Measurements from ENCODE around the gene GAREM2. TPM values are rescaled to one million over a fixed set of nuclear protein-coding genes. Genes with fewer than 3 reads are reported as not detected.

Gene GAREM2
- polyA plus RNA-seq, 1 of the 3 experiments (the other 2 are of a cell fraction) = 3.7 TPM

GRCh38 chr2:26126074-26126473 lies 46.8 kb upstream of the GAREM2 start:
- Histone ChIP-seq H3K27ac (ENCODE audit: low read depth in 2 of 2, low read length in 1 of 2) (no peak overlapping the region), H4K20me1 (ENCODE audit: insufficient read depth) (peaks cover 53% of the 10 kb centered on the region), H3K36me3 (replicated peaks in 1 of 2; ENCODE audit: control insufficient read depth in 1 of 2, insufficient read depth in 2 of 2, low read length in 1 of 2) (peaks cover 11 to 48% of the 10 kb centered on the region in 2 experiments), H2AFZ (ENCODE audit: low read depth) (no peak overlapping the region), H3K4me1 (ENCODE audit: control insufficient read depth in 1 of 2, insufficient read depth in 2 of 2, low read depth in 1 of 2, low read length in 1 of 2) (peaks cover 0 to 4% of the 10 kb centered on the region in 2 experiments; a peak in 1 of 4 replicates), H3K27me3 (ENCODE audit: insufficient read depth) (no peaks in the 10 kb centered on the region), H3K9me2 (no peaks in the 10 kb centered on the region), H3K79me2 (ENCODE audit: insufficient read depth) (peaks cover 70% of the 10 kb centered on the region), H3F3A (replicated peaks; ENCODE audit: insufficient read depth) (peaks cover 14% of the 10 kb centered on the region), H3K4me3 (ENCODE audit: low read depth in 2 of 2, low read length in 1 of 2) (no peak overlapping the region), H3K4me2 (no peak overlapping the region), H3K9me3 (no peaks in the 10 kb centered on the region), H3K9ac (no peak overlapping the region)
- TF ChIP-seq SMC3 (IDR thresholded peaks at IDR 0.05; ENCODE audit: low read depth, low read length) (no peak), RXRA (IDR thresholded peaks at IDR 0.05; ENCODE audit: borderline replicate concordance, low read depth) (no peak), YY1 (IDR thresholded peaks at IDR 0.05; ENCODE audit: low read depth) (no peak), IRF3 (IDR thresholded peaks at IDR 0.05; ENCODE audit: low read depth, low read length) (no peak), GABPA (IDR thresholded peaks at IDR 0.05; ENCODE audit: low read depth) (no peak), RCOR1 (IDR thresholded peaks at IDR 0.05; ENCODE audit: low read length) (no peak), POLR2AphosphoS5 (IDR thresholded peaks at IDR 0.05; ENCODE audit: low read depth, low read length) (no peak), TAF1 (IDR thresholded peaks at IDR 0.05; ENCODE audit: borderline replicate concordance, low read depth, low read length) (no peak), FOSL2 (IDR thresholded peaks at IDR 0.05; ENCODE audit: borderline replicate concordance, low read depth) (no peak), USF2 (IDR thresholded peaks at IDR 0.05; ENCODE audit: borderline replicate concordance, low read depth, low read length) (no peak), CHD2 (IDR thresholded peaks at IDR 0.05; ENCODE audit: low read length, partially characterized antibody) (no peak)
- DNase-seq = no peak
- 86% methylated on average over 4 of the region's 4 CpGs for WGBS (ENCODE audit: low lambda C conversion rate)
- POLR2A ChIA-PET = no interaction called here
- CTCF ChIA-PET = interaction anchor here (0.5 to 6.2 kb wide), 4 partner anchors 18 to 134 kb away, joined by 3 to 35 read pairs (median 10); no protein-coding TSS in a partner anchor

- Histone ChIP-seq H4K20me1 (ENCODE audit: insufficient read depth) (peaks cover 40% of the 10 kb centered on the region), H2AFZ (ENCODE audit: low read depth) (no peak overlapping the region), H3K4me3 (ENCODE audit: low read depth in 2 of 2, low read length in 1 of 2) (no peak overlapping the region), H3K36me3 (replicated peaks in 1 of 2; ENCODE audit: control insufficient read depth in 1 of 2, insufficient read depth in 2 of 2, low read length in 1 of 2) (peaks cover 19 to 58% of the 10 kb centered on the region in 2 experiments), H3K27me3 (ENCODE audit: insufficient read depth) (no peaks in the 10 kb centered on the region), H3K79me2 (ENCODE audit: insufficient read depth) (peaks cover 81% of the 10 kb centered on the region), H3K4me1 (ENCODE audit: control insufficient read depth in 1 of 2, insufficient read depth in 2 of 2, low read depth in 1 of 2, low read length in 1 of 2) (peaks cover 0 to 4% of the 10 kb centered on the region in 2 experiments; a peak in 1 of 4 replicates), H3K27ac (ENCODE audit: low read depth in 2 of 2, low read length in 1 of 2) (no peak overlapping the region), H3K9ac (no peak overlapping the region), H3K9me2 (no peaks in the 10 kb centered on the region), H3K4me2 (no peak overlapping the region), H3K9me3 (no peaks in the 10 kb centered on the region), H3F3A (replicated peaks; ENCODE audit: insufficient read depth) (peaks cover 10% of the 10 kb centered on the region)
- CTCF ChIA-PET = interaction anchor here (0.8 to 6.2 kb wide), 6 partner anchors 9 to 177 kb away, joined by 3 to 35 read pairs (median 6); no protein-coding TSS in a partner anchor
- POLR2A ChIA-PET = no interaction called here
- no peak for DNase-seq
- whole genome bisulfite sequencing (ENCODE audit: low lambda C conversion rate) = 92% methylated on average over 8 of the region's 8 CpGs
- TF ChIP-seq ZBTB33 (IDR thresholded peaks at IDR 0.05; ENCODE audit: borderline replicate concordance, low read depth) (no peak), YY1 (IDR thresholded peaks at IDR 0.05; ENCODE audit: low read depth) (no peak), TAF1 (IDR thresholded peaks at IDR 0.05; ENCODE audit: borderline replicate concordance, low read depth, low read length) (no peak), EP300 (IDR thresholded peaks at IDR 0.05; ENCODE audit: borderline replicate concordance in 1 of 2, low read depth in 1 of 2, low read length in 1 of 2) (no peak), RFX5 (IDR thresholded peaks at IDR 0.05; ENCODE audit: low read length) (no peak), FOXM1 (IDR thresholded peaks at IDR 0.05; ENCODE audit: low read depth) (no peak), ELF1 (IDR thresholded peaks at IDR 0.05) (no peak), USF2 (IDR thresholded peaks at IDR 0.05; ENCODE audit: borderline replicate concordance, low read depth, low read length) (no peak), IRF3 (IDR thresholded peaks at IDR 0.05; ENCODE audit: low read depth, low read length) (no peak), POLR2AphosphoS5 (IDR thresholded peaks at IDR 0.05; ENCODE audit: low read depth, low read length) (no peak), RAD21 (IDR thresholded peaks at IDR 0.05; ENCODE audit: low read length) (no peak), NFIC (IDR thresholded peaks at IDR 0.05; ENCODE audit: borderline replicate concordance) (no peak), TCF12 (IDR thresholded peaks at IDR 0.05) (no peak), MEF2A (IDR thresholded peaks at IDR 0.05; ENCODE audit: borderline replicate concordance, low read depth) (no peak), FOXJ3 (CRISPR knock-in tag; IDR thresholded peaks at IDR 0.05) (no peak), SIN3A (IDR thresholded peaks at IDR 0.05; ENCODE audit: borderline replicate concordance, low read depth, low read length) (no peak)
These were observed 44.7 kb upstream of the GAREM2 start for GRCh38 chr2:26128176-26128575.
